ENCODE results near the gene PIRT.
A peak's percentile ranks its signal among the peaks of the same experiment; 100 is the strongest.

PIRT gene

GRCh38 chr17:10814075-10814474 is 23.8 kb downstream of the PIRT start:
- no peak overlapping the region for H3K9ac ChIP-seq (ENCODE audit: low read length)
- H3K36me3 ChIP-seq (ENCODE audit: control insufficient read depth, insufficient read depth, low read length) = no peaks in the 10 kb centered on the region
- H3K4me1 ChIP-seq (ENCODE audit: control insufficient read depth, insufficient read depth, low read length) = no peaks in the 10 kb centered on the region
- H3K4me3 ChIP-seq (ENCODE audit: low read length) = no peak overlapping the region
- no peaks in the 10 kb centered on the region for H3K27me3 ChIP-seq (ENCODE audit: control insufficient read depth, insufficient read depth, low read length)
- H3K27ac ChIP-seq (ENCODE audit: low read depth, low read length) = no peak overlapping the region

GRCh38 chr17:10812674-10813073 is 25.2 kb downstream of the PIRT start:
- Histone ChIP-seq H3K4me3 (ENCODE audit: low read length) (no peak overlapping the region), H3K27me3 (ENCODE audit: control insufficient read depth, insufficient read depth, low read length) (no peaks in the 10 kb centered on the region), H3K36me3 (ENCODE audit: control insufficient read depth, insufficient read depth, low read length) (no peaks in the 10 kb centered on the region), H3K4me1 (ENCODE audit: control insufficient read depth, insufficient read depth, low read length) (no peaks in the 10 kb centered on the region), H3K9ac (ENCODE audit: low read length) (no peak overlapping the region), H3K27ac (ENCODE audit: low read depth, low read length) (no peak overlapping the region)

GRCh38 chr17:10809605-10810004 is 28.3 kb downstream of the PIRT start:
- Histone ChIP-seq H3K4me3 (ENCODE audit: low read length) (no peak overlapping the region), H3K36me3 (ENCODE audit: control insufficient read depth, insufficient read depth, low read length) (no peaks in the 10 kb centered on the region), H3K4me1 (ENCODE audit: control insufficient read depth, insufficient read depth, low read length) (no peaks in the 10 kb centered on the region), H3K27me3 (ENCODE audit: control insufficient read depth, insufficient read depth, low read length) (no peaks in the 10 kb centered on the region), H3K9ac (ENCODE audit: low read length) (no peak overlapping the region), H3K27ac (ENCODE audit: low read depth, low read length) (no peak overlapping the region)

- Histone ChIP-seq H3K27ac (ENCODE audit: low read depth, low read length) (no peak overlapping the region), H3K36me3 (ENCODE audit: control insufficient read depth, insufficient read depth, low read length) (no peaks in the 10 kb centered on the region), H3K4me3 (ENCODE audit: low read length) (no peak overlapping the region)
Observed at GRCh38 chr17:10807704-10808128, 30.2 kb downstream of the PIRT start.

GRCh38 chr17:10806545-10807262 is 31.2 kb downstream of the PIRT start:
- H3K4me3 ChIP-seq (ENCODE audit: low read length) = no peak overlapping the region
- no peaks in the 10 kb centered on the region for H3K27me3 ChIP-seq (ENCODE audit: control insufficient read depth, insufficient read depth, low read length)
- no peaks in the 10 kb centered on the region for H3K36me3 ChIP-seq (ENCODE audit: control insufficient read depth, insufficient read depth, low read length)
- no peaks in the 10 kb centered on the region for H3K4me1 ChIP-seq (ENCODE audit: control insufficient read depth, insufficient read depth, low read length)
- H3K27ac ChIP-seq (ENCODE audit: low read depth, low read length) = no peak overlapping the region
- H3K9ac ChIP-seq (ENCODE audit: low read length) = no peak overlapping the region

More at GRCh38 chr17:10807704-10808128, 30.2 kb downstream of the PIRT start:
- no peaks in the 10 kb centered on the region for H3K27me3 ChIP-seq (ENCODE audit: control insufficient read depth, insufficient read depth, low read length)
- H3K9ac ChIP-seq (ENCODE audit: low read length) = no peak overlapping the region
- no peaks in the 10 kb centered on the region for H3K4me1 ChIP-seq (ENCODE audit: control insufficient read depth, insufficient read depth, low read length)

GRCh38 chr17:10805911-10806310 is 32.0 kb downstream of the PIRT start:
- no peak overlapping the region for H3K4me3 ChIP-seq (ENCODE audit: low read length)
- no peak overlapping the region for H3K9ac ChIP-seq (ENCODE audit: low read length)
- no peaks in the 10 kb centered on the region for H3K27me3 ChIP-seq (ENCODE audit: control insufficient read depth, insufficient read depth, low read length)
- H3K36me3 ChIP-seq (ENCODE audit: control insufficient read depth, insufficient read depth, low read length) = no peaks in the 10 kb centered on the region
- no peaks in the 10 kb centered on the region for H3K4me1 ChIP-seq (ENCODE audit: control insufficient read depth, insufficient read depth, low read length)
- H3K27ac ChIP-seq (ENCODE audit: low read depth, low read length) = no peak overlapping the region

GRCh38 chr17:10804546-10804945 is 33.3 kb downstream of the PIRT start:
- no peaks in the 10 kb centered on the region for H3K36me3 ChIP-seq (ENCODE audit: control insufficient read depth, insufficient read depth, low read length)
- no peak overlapping the region for H3K27ac ChIP-seq (ENCODE audit: low read depth, low read length)
- H3K9ac ChIP-seq (ENCODE audit: low read length) = no peak overlapping the region
- no peaks in the 10 kb centered on the region for H3K4me1 ChIP-seq (ENCODE audit: control insufficient read depth, insufficient read depth, low read length)
- H3K27me3 ChIP-seq (ENCODE audit: control insufficient read depth, insufficient read depth, low read length) = no peaks in the 10 kb centered on the region
- peak overlapping the region; percentile 43 for H3K4me3 ChIP-seq (ENCODE audit: low read length)

- Histone ChIP-seq H3K4me3 (ENCODE audit: low read length) (peak within 1 kb of the TSS; percentile 75), H3K27me3 (ENCODE audit: control insufficient read depth, insufficient read depth, low read length) (no peaks in the 10 kb centered on the region), H3K4me1 (ENCODE audit: control insufficient read depth, insufficient read depth, low read length) (no peaks in the 10 kb centered on the region), H3K9ac (ENCODE audit: low read length) (peak within 1 kb of the TSS; percentile 74), H3K27ac (ENCODE audit: low read depth, low read length) (no peak within 1 kb of the TSS), H3K36me3 (ENCODE audit: control insufficient read depth, insufficient read depth, low read length) (no peaks in the 10 kb centered on the region)
Observed at GRCh38 chr17:10803830-10804475, 33.9 kb downstream of the PIRT start, which contains the start of gene TMEM238L. TSS of gene TMEM238L (minus strand) at chr17:10804099. CDS start at chr17:10803963, 136 bp downstream.

GRCh38 chr17:10803350-10803749 is 34.5 kb downstream of the PIRT start:
- Histone ChIP-seq H3K27ac (ENCODE audit: low read depth, low read length) (no peak overlapping the region), H3K9ac (ENCODE audit: low read length) (peak overlapping the region; percentile 74), H3K4me1 (ENCODE audit: control insufficient read depth, insufficient read depth, low read length) (no peaks in the 10 kb centered on the region), H3K27me3 (ENCODE audit: control insufficient read depth, insufficient read depth, low read length) (no peaks in the 10 kb centered on the region), H3K4me3 (ENCODE audit: low read length) (peak overlapping the region; percentile 75), H3K36me3 (ENCODE audit: control insufficient read depth, insufficient read depth, low read length) (no peaks in the 10 kb centered on the region)

- H3K27me3 ChIP-seq (ENCODE audit: control insufficient read depth, insufficient read depth, low read length) = no peaks in the 10 kb centered on the region
- no peaks in the 10 kb centered on the region for H3K36me3 ChIP-seq (ENCODE audit: control insufficient read depth, insufficient read depth, low read length)
- no peak overlapping the region for H3K27ac ChIP-seq (ENCODE audit: low read depth, low read length)
- peak overlapping the region; percentile 74 for H3K9ac ChIP-seq (ENCODE audit: low read length)
- peak overlapping the region; percentile 75 for H3K4me3 ChIP-seq (ENCODE audit: low read length)
- no peaks in the 10 kb centered on the region for H3K4me1 ChIP-seq (ENCODE audit: control insufficient read depth, insufficient read depth, low read length)
Observed at GRCh38 chr17:10802496-10803284, 35.2 kb downstream of the PIRT start.

GRCh38 chr17:10799407-10799806 is 38.5 kb downstream of the PIRT start:
- Histone ChIP-seq H3K4me3 (ENCODE audit: low read length) (no peak overlapping the region), H3K36me3 (ENCODE audit: control insufficient read depth, insufficient read depth, low read length) (peaks cover 5% of the 10 kb centered on the region), H3K27ac (ENCODE audit: low read depth, low read length) (no peak overlapping the region), H3K27me3 (ENCODE audit: control insufficient read depth, insufficient read depth, low read length) (no peaks in the 10 kb centered on the region), H3K9ac (ENCODE audit: low read length) (no peak overlapping the region), H3K4me1 (ENCODE audit: control insufficient read depth, insufficient read depth, low read length) (no peaks in the 10 kb centered on the region)

GRCh38 chr17:10798910-10799309 is 39.0 kb downstream of the PIRT start:
- Histone ChIP-seq H3K9ac (ENCODE audit: low read length) (no peak overlapping the region), H3K36me3 (ENCODE audit: control insufficient read depth, insufficient read depth, low read length) (peaks cover 5% of the 10 kb centered on the region), H3K4me1 (ENCODE audit: control insufficient read depth, insufficient read depth, low read length) (no peaks in the 10 kb centered on the region), H3K27ac (ENCODE audit: low read depth, low read length) (no peak overlapping the region), H3K27me3 (ENCODE audit: control insufficient read depth, insufficient read depth, low read length) (no peaks in the 10 kb centered on the region), H3K4me3 (ENCODE audit: low read length) (peak overlapping the region; percentile 5)

Measured in rectal smooth muscle tissue (tissue), 1 donor.